Activated CD4-positive, CD25-positive, alpha-beta regulatory T cell (primary cell): ENCODE data around the gene MRPS6.

Source experiments
- DNase-seq, 4 experiments: peaks; one replicate each; lab custom pipeline; 2025; lab: John Stamatoyannopoulos, UW

MRPS6 gene

GRCh38 chr21:34100790-34101189 lies 27.4 kb downstream of the MRPS6 start:
- DNase-seq: no peak

- DNase-seq: no peak
These were observed 32.7 kb downstream of the MRPS6 start for GRCh38 chr21:34105947-34106541.

- no peak for DNase-seq
These were observed 34.2 kb downstream of the MRPS6 start for GRCh38 chr21:34107606-34108005.

GRCh38 chr21:34109075-34109474 lies 35.7 kb downstream of the MRPS6 start:
- DNase-seq: no peak

- DNase-seq: no peak
These were observed 37.3 kb downstream of the MRPS6 start for GRCh38 chr21:34110594-34111202.

GRCh38 chr21:34112316-34113033 lies 39.1 kb downstream of the MRPS6 start:
- no peak for DNase-seq

GRCh38 chr21:34113842-34114241 lies 40.5 kb downstream of the MRPS6 start:
- no peak for DNase-seq

- no peak for DNase-seq
These were observed 41.8 kb downstream of the MRPS6 start for GRCh38 chr21:34115160-34115559.

GRCh38 chr21:34116569-34116968 lies 43.2 kb downstream of the MRPS6 start:
- DNase-seq: no peak

GRCh38 chr21:34120867-34121266 lies 47.5 kb downstream of the MRPS6 start:
- DNase-seq: no peak

- no peak for DNase-seq
These were observed 48.7 kb downstream of the MRPS6 start for GRCh38 chr21:34122047-34122446.

GRCh38 chr21:34123609-34124008 lies 50.2 kb downstream of the MRPS6 start:
- no peak for DNase-seq

GRCh38 chr21:34126269-34126668 lies 52.9 kb downstream of the MRPS6 start:
- no peak for DNase-seq

GRCh38 chr21:34126691-34127090 lies 53.3 kb downstream of the MRPS6 start:
- DNase-seq: no peak

- DNase-seq: no peak
These were observed 54.7 kb downstream of the MRPS6 start for GRCh38 chr21:34128124-34128523.

GRCh38 chr21:34128674-34129038 lies 55.3 kb downstream of the MRPS6 start:
- DNase-seq: no peak

GRCh38 chr21:34129039-34129891 lies 55.9 kb downstream of the MRPS6 start:
- DNase-seq: peak in 2 of 4 experiments; percentile 11 to 21

GRCh38 chr21:34129901-34130715 lies 56.7 kb downstream of the MRPS6 start:
- DNase-seq: no peak

- DNase-seq: no peak
These were observed 57.3 kb downstream of the MRPS6 start for GRCh38 chr21:34130716-34130985.

- no peak for DNase-seq
These were observed 58.2 kb downstream of the MRPS6 start for GRCh38 chr21:34131586-34131985.

GRCh38 chr21:34132202-34132601 lies 58.8 kb downstream of the MRPS6 start:
- DNase-seq: no peak

- no peak for DNase-seq
These were observed 59.5 kb downstream of the MRPS6 start for GRCh38 chr21:34132926-34133325.
